HG03064 (cell line): Measurements from ENCODE around the gene TSPAN13.

Experiments used
- ATAC-seq: cut with Tn5 transposase; IDR thresholded peaks from one replicate; pipeline ENCODE4 v1.9.1; 2021; ENCODE audit warnings: low read depth; ENCODE audit not compliant: unreplicated experiment

The TSPAN13 gene

GRCh38 chr7:16753102-16753931 lies at the start of gene TSPAN13:
TSPAN13 (plus strand) TSS chr7:16753755; CDS start chr7:16753968, 213 bp downstream.
- ATAC-seq = no peak

GRCh38 chr7:16708511-16708910 lies 45.0 kb upstream of the TSPAN13 start:
- no peak for ATAC-seq

DNA sequence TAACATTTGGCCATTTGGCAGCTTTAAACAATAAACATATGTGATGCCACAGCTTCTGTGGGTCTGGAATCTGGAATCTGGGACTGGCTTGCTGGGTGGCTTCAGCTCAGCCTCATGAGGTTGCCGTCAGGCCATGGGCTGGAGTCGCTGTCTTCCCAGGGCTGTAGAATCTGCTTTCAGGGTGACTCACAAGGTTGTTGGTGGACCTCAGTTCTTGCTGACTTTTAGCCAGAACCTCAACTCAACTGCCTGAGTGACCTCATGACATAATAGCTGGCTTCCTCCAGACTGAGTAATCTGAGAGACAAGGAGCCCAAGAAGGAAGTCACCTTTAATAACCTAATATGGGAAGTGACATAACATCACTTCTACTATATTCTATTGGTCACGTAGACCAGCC lies 44.6 kb upstream of the TSPAN13 start:
- ATAC-seq = no peak

DNA sequence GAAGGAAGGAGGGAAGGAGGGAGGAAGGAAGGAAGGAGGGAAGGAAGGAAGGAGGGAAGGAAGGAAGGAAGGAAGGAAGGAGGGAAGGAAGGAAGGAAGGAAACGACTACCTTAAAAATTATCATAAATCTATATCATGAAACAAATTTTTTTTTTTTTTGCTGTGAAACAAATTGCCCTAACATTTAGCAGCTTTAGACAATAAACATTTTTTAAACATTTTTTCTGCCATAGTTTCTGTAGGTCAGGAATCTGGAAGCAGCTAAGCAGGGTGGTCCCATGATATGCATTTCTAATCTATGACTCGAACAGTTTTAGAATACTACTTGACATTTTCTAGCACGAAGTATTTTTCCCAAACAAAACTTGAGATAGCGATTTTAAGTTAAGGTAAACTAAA lies 42.9 kb upstream of the TSPAN13 start:
- no peak for ATAC-seq

DNA sequence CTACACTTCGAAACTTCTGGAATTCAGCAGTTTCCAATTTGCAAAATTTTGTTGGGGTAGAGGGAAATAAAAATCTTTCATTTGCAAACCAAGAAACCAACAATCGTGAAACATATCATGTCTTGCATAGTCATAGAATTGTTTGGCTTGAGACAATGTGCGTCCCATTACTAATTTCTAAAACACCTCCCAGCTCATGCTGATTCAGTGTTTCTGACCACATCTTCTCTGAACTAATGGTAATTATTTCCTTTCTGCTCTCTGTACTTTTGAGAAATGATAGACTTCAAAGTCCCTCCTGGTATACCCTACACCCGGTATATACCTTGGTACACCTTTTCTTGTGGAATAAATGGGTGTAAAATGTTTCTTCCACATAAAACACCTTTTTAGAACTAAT lies 41.8 kb upstream of the TSPAN13 start:
- ATAC-seq = no peak

GRCh38 chr7:16712916-16713315 lies 40.6 kb upstream of the TSPAN13 start:
- no peak for ATAC-seq

DNA sequence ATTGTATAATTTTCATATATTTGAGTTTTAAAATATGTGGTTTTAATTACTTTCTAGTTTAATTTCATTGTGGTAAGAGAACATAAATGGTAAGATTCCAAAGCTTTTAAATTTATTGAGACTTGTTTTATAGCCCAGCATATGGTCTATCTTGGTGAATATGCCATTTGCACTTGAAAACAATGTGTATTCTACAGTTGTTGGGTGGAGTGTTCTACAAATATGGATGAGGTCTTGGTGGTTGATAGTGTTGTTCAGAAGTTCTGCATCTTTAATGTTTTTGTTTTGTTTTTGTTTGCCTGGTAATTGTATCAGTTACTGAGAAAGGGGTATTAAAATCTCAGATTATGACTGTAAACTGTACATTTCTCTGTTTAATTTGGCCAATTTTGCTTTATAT lies 37.6 kb upstream of the TSPAN13 start:
- no peak for ATAC-seq

DNA sequence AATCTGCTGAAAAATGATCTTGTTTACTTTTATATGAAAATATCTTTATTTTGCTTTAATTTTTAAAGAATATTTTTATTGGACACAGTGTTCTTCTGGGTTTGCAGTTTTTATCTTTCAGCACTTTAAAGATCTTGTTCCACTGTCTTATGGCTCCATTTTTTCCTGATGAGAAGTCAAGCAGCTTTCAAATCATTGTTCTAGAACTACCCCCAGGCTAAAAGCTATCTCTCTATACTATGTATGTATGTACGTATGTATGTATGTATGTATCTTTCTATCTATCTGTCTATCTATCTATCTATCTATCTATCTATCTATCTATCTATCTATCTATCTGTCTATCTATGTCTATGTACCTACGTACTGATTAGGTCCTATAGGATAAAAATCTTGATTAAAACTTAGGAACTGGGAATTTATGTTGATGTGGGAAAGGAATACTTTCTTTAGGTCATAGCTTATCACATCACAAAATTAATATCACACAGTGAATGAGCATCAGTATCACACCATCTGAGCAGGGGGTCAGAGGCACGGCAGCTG lies 35.4 kb upstream of the TSPAN13 start:
- no peak for ATAC-seq

DNA sequence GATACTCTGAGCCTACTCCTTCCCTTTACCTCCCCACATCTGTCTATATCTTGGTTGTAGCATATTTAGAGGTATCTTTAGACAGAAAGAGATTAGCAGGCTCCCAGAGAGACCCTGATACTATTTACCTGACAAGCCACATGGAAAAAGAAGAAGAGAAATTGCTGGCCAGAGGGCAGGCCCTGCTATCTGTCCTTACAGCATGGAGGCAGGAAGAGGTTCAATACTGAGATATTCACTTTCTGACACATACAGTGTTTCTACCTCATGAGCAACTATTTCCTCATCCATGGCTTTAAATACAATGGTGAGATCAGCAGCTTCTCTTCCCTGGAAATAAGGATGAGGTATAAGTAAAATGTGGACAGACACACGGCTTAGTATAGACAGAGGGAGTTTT lies 33.9 kb upstream of the TSPAN13 start:
- ATAC-seq = no peak

- ATAC-seq = no peak
Measured at GRCh38 chr7:16721541-16721940, 32.0 kb upstream of the TSPAN13 start.

- no peak for ATAC-seq
Measured at GRCh38 chr7:16724344-16724743, 29.2 kb upstream of the TSPAN13 start.

GRCh38 chr7:16726189-16726588 lies 27.4 kb upstream of the TSPAN13 start:
- ATAC-seq = no peak

- no peak for ATAC-seq
Measured at GRCh38 chr7:16727736-16728135, 25.8 kb upstream of the TSPAN13 start.

- no peak for ATAC-seq
Measured at GRCh38 chr7:16728811-16729210, 24.7 kb upstream of the TSPAN13 start.

- ATAC-seq = no peak
Measured at GRCh38 chr7:16729541-16729940, 24.0 kb upstream of the TSPAN13 start.

GRCh38 chr7:16730937-16731336 lies 22.6 kb upstream of the TSPAN13 start:
- ATAC-seq = no peak

- no peak for ATAC-seq
Measured at GRCh38 chr7:16732828-16733227, 20.7 kb upstream of the TSPAN13 start.

GRCh38 chr7:16734148-16734726 lies 19.3 kb upstream of the TSPAN13 start:
- ATAC-seq = no peak

GRCh38 chr7:16735020-16735419 lies 18.5 kb upstream of the TSPAN13 start:
- no peak for ATAC-seq

DNA sequence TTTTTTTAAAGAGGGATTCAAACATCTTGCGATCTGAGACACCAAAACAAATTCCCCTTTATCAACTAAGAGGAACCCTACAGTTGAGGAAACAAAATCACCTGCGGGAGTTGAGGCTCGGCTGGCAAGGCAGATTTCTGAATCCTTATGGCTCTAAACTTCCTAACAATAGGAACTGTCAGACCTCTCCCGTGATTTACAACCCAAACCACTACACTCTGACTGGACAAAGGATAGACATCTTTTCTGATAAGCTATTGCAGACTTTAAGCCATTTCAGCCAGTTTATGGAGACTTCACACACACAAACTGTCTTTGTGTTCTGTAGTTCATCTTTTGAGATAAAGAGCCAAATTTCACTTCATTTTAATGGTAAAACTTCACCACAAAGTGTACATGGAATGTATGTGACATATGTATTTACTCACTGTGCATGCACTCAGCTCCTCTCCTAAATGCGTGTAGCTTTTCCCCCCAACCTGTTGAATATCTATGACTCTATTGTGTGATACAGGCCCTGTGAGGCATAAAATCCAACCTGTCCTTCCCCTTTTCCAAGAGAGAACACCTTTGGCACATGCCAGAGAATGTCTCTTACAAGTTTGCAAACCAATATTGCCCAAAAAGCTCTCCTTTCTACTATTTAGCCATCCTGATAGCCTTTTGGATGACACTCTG lies 15.4 kb upstream of the TSPAN13 start:
- no peak for ATAC-seq

DNA sequence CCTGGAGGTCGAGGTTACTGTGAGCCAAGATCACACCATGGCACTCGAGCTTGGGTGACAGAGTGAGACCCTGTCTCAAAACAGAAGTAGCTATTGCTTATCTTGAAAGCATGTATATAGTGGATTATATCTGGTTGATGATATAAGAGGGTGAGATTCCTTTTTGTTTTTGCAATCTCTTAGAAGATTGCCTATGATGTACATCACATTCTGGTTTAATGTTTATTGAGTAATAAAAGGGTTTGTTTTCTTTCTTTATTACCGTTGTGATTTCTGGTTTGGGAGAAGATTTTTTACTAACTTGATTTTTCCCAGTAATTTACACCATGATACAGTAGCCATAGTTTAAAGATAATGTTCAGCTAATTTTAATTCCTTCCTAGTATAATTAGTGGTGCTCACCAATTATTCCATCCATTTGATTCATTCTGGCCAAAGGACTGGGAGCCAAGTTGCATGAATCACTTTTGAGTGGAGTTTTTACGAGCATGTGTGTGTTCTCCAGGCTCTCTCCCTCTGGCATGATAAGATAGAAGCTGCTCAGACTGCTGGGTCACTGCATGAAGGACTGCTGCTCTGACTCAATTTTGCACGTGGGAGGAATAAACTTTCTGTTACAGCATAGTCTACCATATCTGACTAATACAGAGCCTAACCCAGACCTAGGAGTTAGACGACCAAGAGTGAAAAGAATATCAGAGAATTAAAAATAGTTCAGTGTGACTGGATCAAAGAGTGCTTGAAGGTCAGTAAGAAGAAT lies 13.5 kb upstream of the TSPAN13 start:
- no peak for ATAC-seq
